Measurements from ENCODE around the gene UPK3A. TPM values are rescaled to one million over a fixed set of nuclear protein-coding genes. Genes with fewer than 3 reads are reported as not detected.
A peak's percentile ranks its signal among the peaks of the same experiment; 100 is the strongest.

UPK3A gene
- total and polyA plus RNA-seq, 10 of the 15 experiments (the other 5 are each of a cell fraction or from before 2014, with no cell fraction given), result not detected

DNA sequence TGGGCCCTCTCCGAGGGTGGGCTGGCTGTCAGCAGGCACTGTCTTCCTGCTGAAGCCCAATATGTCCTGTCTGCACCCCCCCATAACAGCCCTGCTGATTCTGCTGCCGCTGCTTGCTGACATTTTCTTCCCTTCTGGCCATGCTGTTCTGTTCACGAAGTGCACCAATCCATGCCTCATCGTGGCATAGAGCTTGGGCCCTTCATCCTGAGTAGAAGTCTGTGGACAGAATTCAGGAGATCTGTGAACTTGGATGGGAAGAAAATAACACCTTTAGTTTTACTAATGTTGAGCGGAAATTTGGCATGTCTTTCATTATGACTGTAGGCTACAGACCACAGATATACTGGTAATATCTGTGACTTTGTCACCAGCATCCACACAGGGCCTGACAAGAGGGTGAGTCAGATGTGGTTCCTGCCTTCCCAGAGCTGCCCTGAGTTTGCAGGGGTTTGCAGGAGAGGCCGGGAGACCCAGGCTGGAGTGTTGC lies 29.9 kb upstream of the UPK3A start (continued):
- TF ChIP-seq, protein P1, sequence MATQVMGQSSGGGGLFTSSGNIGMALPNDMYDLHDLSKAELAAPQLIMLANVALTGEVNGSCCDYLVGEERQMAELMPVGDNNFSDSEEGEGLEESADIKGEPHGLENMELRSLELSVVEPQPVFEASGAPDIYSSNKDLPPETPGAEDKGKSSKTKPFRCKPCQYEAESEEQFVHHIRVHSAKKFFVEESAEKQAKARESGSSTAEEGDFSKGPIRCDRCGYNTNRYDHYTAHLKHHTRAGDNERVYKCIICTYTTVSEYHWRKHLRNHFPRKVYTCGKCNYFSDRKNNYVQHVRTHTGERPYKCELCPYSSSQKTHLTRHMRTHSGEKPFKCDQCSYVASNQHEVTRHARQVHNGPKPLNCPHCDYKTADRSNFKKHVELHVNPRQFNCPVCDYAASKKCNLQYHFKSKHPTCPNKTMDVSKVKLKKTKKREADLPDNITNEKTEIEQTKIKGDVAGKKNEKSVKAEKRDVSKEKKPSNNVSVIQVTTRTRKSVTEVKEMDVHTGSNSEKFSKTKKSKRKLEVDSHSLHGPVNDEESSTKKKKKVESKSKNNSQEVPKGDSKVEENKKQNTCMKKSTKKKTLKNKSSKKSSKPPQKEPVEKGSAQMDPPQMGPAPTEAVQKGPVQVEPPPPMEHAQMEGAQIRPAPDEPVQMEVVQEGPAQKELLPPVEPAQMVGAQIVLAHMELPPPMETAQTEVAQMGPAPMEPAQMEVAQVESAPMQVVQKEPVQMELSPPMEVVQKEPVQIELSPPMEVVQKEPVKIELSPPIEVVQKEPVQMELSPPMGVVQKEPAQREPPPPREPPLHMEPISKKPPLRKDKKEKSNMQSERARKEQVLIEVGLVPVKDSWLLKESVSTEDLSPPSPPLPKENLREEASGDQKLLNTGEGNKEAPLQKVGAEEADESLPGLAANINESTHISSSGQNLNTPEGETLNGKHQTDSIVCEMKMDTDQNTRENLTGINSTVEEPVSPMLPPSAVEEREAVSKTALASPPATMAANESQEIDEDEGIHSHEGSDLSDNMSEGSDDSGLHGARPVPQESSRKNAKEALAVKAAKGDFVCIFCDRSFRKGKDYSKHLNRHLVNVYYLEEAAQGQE (IDR thresholded peaks at IDR 0.05; ENCODE audit: low read depth, low read length), result no peak
- TF ChIP-seq, protein P2, sequence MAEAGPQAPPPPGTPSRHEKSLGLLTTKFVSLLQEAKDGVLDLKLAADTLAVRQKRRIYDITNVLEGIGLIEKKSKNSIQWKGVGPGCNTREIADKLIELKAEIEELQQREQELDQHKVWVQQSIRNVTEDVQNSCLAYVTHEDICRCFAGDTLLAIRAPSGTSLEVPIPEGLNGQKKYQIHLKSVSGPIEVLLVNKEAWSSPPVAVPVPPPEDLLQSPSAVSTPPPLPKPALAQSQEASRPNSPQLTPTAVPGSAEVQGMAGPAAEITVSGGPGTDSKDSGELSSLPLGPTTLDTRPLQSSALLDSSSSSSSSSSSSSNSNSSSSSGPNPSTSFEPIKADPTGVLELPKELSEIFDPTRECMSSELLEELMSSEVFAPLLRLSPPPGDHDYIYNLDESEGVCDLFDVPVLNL (IDR thresholded peaks at IDR 0.05; ENCODE audit: low read depth, low read length), result no peak
- TF ChIP-seq JUND (IDR thresholded peaks at IDR 0.05; ENCODE audit: low read depth, low read length) (peak; percentile 86), NR2F1 (conservative IDR thresholded peaks at IDR 0.05) (0 out of 2 replicates have a peak, but pooled peaks have one; percentile 19), NFXL1 (IDR thresholded peaks at IDR 0.05; ENCODE audit: borderline replicate concordance) (no peak), YBX1 (IDR thresholded peaks at IDR 0.05) (no peak), CBFB (IDR thresholded peaks at IDR 0.05; ENCODE audit: low read depth) (0 out of 2 replicates have a peak, but pooled peaks have one; percentile 25), NR2C2 (IDR thresholded peaks at IDR 0.05; ENCODE audit: borderline replicate concordance, control insufficient read depth, insufficient read length, low read depth) (no peak), IKZF1 (conservative IDR thresholded peaks at IDR 0.05) (peak; percentile 90), PAX8 (IDR thresholded peaks at IDR 0.05) (no peak), EP300 (IDR thresholded peaks at IDR 0.05; ENCODE audit: borderline replicate concordance in 1 of 2, control insufficient read depth in 1 of 2, low read depth in 2 of 2, low read length in 2 of 2) (peak in 1 of 2 experiments; percentile 80; a peak in 1 of 4 replicates), BMI1 (IDR thresholded peaks at IDR 0.05; ENCODE audit: borderline replicate concordance) (peak; percentile 35; the same call in 1 of the 2 replicates), SREBF2 (IDR thresholded peaks at IDR 0.05; ENCODE audit: low read length) (no peak), IRF4 (IDR thresholded peaks at IDR 0.05; ENCODE audit: low read depth, low read length) (peak; percentile 97), DPF2 (IDR thresholded peaks at IDR 0.05) (peak; percentile 87; the same call in 1 of the 2 replicates), ZZZ3 (IDR thresholded peaks at IDR 0.05; ENCODE audit: control insufficient read depth, insufficient read length, low read depth) (no peak), BHLHE40 (IDR thresholded peaks at IDR 0.05; ENCODE audit: borderline replicate concordance in 1 of 2, low read depth in 2 of 2, low read length in 1 of 2) (peak in 1 of 2 experiments; percentile 32; a peak in 1 of 4 replicates), WRNIP1 (IDR thresholded peaks at IDR 0.05; ENCODE audit: borderline replicate concordance, low read depth, low read length) (no peak), STAT3 (IDR thresholded peaks at IDR 0.05; ENCODE audit: low read depth, low read length) (no peak), ATF7 (IDR thresholded peaks at IDR 0.05; ENCODE audit: low read depth) (peak; percentile 70), MXI1 (IDR thresholded peaks at IDR 0.05; ENCODE audit: low read depth, low read length) (0 out of 2 replicates have a peak, but pooled peaks have one; percentile 42)
- TF ChIP-seq, protein P3, sequence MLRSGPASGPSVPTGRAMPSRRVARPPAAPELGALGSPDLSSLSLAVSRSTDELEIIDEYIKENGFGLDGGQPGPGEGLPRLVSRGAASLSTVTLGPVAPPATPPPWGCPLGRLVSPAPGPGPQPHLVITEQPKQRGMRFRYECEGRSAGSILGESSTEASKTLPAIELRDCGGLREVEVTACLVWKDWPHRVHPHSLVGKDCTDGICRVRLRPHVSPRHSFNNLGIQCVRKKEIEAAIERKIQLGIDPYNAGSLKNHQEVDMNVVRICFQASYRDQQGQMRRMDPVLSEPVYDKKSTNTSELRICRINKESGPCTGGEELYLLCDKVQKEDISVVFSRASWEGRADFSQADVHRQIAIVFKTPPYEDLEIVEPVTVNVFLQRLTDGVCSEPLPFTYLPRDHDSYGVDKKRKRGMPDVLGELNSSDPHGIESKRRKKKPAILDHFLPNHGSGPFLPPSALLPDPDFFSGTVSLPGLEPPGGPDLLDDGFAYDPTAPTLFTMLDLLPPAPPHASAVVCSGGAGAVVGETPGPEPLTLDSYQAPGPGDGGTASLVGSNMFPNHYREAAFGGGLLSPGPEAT (IDR thresholded peaks at IDR 0.05; ENCODE audit: low read depth), result peak; percentile 86
- TF ChIP-seq, protein P4, sequence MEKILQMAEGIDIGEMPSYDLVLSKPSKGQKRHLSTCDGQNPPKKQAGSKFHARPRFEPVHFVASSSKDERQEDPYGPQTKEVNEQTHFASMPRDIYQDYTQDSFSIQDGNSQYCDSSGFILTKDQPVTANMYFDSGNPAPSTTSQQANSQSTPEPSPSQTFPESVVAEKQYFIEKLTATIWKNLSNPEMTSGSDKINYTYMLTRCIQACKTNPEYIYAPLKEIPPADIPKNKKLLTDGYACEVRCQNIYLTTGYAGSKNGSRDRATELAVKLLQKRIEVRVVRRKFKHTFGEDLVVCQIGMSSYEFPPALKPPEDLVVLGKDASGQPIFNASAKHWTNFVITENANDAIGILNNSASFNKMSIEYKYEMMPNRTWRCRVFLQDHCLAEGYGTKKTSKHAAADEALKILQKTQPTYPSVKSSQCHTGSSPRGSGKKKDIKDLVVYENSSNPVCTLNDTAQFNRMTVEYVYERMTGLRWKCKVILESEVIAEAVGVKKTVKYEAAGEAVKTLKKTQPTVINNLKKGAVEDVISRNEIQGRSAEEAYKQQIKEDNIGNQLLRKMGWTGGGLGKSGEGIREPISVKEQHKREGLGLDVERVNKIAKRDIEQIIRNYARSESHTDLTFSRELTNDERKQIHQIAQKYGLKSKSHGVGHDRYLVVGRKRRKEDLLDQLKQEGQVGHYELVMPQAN (conservative IDR thresholded peaks at IDR 0.05), result no peak
